GM19099 (cell line): ENCODE results near the gene ARL3.

Experiments
- POLR2A ChIP-seq: IDR thresholded peaks from 3 replicates; pipeline ENCODE4 v1.6.1; 2011; ENCODE audit warnings: low read depth; ENCODE audit not compliant: insufficient read length; ENCODE audit errors: extremely low read depth

Gene ARL3

DNA sequence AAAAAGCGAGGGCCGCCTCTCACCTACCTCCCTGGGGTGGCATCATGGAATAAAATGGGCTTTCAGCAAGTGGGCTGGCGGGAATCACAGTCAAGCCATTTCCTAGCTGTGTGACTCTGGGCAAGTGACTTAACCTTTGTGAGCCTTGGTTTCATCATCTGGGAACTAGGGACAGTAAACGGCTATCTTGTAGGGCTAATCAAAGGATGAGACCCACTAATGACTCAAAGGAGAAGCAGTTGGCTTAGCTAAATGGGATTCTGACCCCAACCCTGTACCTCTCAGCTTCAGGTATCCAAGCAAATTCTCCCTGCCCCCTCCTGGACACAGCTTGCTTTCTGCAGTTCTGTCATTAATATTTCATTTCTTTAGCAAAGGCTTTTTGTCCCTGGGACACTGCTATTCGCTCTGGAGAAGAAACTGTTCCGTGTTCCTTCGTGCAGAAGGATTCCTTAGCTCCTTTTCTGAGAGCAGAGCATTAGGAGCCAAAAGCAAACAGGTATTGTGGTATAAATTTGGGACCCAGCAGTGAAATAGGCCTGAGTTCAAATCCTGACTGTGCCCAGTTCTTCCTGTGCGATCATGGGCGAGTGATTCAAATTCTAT lies 44.0 kb downstream of the ARL3 start:
- no peak for TF ChIP-seq POLR2A

GRCh38 chr10:102669206-102670064 lies 44.8 kb downstream of the ARL3 start:
- no peak for TF ChIP-seq POLR2A

- TF ChIP-seq POLR2A, result no peak
Observed at GRCh38 chr10:102668326-102669107, 45.7 kb downstream of the ARL3 start.

DNA sequence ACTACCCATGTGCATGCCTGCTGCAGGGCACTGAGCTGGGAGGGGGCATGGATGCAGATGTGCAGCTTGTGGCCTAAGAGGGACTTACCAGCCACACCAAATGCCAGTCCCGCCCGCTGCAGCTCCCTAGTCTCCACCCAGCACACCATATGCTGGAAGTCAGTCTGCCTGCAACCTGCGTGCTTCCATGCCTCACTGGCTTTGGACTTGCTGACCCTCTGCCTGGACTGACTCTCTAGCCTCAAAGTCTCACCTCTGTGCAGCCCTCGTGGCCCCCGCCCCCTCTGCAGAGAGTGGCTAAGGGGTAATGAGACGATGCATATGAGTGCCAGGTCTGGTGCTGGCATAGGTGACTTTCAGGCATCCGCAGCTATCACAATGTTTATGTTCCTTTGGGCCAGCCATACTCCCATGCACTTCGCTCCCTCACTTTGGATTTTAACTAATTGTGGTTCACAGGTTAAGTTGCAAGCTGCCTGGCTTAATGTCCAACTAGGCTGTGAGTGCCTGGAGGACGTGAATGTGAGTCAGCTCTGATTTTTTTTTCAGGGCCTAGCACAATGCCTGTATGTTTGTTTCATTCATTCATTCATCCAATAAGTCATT lies 48.2 kb downstream of the ARL3 start:
- no peak for TF ChIP-seq POLR2A

- TF ChIP-seq POLR2A, result no peak
Observed at GRCh38 chr10:102661658-102662028, 52.6 kb downstream of the ARL3 start.

- peak; percentile 43 for TF ChIP-seq POLR2A
Observed at GRCh38 chr10:102660888-102661657, 53.1 kb downstream of the ARL3 start.

DNA sequence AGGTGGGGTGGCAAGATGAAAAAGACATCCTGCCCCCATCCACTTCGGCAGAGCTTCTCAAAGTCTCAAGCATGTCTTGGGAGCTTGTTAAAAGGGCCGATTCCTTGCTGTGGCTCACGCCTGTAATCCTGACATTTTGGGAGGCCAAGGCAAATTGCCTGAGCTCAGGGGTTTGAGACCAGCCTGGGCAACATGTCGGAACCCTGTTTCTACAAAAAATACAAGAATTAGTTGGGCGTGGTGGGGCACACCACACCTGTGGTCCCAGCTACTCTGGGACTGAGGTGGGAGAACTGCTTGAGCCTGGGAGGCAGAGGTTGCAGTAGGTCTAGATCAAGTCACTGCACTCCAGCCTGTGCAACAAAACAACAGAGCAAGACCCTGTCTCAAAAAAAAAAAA lies 55.4 kb downstream of the ARL3 start:
- TF ChIP-seq POLR2A, result no peak

DNA sequence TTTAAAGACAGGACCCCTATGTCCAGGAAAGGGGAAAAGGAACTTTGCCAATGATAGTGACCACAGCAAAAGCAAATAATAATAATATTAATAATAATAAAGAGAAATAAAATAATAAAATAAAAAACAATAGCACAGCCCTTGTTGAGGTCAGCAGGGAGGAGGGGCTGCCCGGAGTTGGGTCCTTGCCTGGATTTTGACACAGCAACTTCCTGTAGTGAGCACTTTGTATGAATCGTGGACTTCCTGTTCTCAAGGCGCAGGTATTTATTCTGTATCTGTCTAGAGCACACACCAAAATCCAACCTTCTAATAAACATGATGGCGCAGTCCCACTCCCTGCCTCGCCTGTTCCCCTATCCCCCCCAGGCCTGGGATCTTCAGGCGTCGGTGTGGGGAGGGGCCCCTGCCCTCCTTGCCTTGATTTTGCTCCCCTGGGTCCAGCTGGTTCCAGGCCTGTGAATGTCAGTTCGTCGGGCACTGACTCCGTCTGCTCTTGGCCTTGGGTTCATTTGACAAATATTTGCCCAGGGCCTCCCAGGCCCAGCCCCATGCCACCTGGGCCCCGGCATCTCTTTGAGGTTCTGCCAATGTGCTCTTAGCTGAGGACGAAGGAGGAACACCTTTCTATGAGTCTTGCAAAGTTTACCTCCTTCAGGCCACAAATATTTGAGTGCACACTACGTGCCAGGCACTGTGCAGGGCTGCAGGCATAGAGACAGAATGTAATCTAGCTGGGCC lies 56.0 kb downstream of the ARL3 start:
- no peak for TF ChIP-seq POLR2A

GRCh38 chr10:102657451-102657850 lies 56.7 kb downstream of the ARL3 start:
- TF ChIP-seq POLR2A, result no peak

DNA sequence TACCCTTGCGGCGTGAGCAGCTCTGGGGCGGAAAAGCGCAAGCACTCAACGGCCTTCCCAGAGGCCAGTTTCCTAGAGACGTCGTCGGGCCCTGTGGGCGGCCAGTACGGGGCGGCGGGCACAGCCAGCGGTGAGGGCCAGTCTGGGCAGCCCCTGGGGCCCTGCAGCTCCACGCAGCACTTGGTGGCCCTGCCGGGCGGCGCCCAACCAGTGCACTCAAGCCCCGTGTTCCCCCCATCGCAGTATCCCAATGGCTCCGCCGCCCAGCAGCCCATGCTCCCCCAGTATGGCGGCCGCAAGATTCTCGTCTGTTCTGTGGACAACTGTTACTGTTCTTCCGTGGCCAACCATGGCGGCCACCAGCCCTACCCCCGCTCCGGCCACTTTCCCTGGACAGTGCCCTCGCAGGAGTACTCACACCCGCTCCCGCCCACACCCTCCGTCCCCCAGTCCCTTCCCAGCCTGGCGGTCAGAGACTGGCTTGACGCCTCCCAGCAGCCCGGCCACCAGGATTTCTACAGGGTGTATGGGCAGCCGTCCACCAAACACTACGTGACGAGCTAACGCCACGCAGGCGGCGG lies 57.3 kb downstream of the ARL3 start:
- TF ChIP-seq POLR2A, result no peak

- TF ChIP-seq POLR2A, result no peak
Observed at GRCh38 chr10:102656026-102656425, 58.2 kb downstream of the ARL3 start.

DNA sequence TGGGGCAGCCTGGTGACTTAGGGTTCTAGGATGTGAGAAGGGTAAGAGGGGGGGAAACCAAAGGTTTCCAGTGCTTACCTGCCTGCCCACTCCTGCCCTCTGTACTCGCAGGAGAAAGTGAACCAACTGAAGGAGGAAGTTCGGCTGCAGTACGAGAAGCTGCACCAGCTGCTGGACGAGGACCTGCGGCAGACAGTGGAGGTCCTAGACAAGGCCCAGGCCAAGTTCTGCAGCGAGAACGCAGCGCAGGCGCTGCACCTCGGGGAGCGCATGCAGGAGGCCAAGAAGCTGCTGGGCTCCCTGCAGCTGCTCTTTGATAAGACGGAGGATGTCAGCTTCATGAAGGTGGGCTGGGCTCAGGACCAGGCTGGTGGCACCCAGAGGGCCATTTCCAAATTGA lies 59.2 kb downstream of the ARL3 start:
- TF ChIP-seq POLR2A, result no peak

DNA sequence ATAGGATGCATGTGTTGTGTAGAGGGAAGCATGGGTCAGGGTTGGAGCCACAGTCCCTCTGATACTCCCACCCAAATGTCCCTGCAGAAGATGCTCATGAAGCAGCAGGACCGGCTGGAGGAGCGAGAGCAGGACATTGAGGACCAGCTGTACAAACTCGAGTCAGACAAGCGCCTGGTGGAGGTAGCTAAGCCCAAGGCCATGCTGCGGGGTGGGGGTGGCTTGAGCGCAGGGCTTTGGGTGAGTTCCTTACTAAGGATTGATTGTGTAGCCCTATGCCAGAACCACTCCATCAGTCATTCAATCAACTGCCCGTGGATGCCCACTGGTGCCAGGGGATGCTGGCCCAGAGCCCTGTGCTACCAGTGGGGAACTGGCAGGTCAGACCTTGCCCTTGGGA lies 59.6 kb downstream of the ARL3 start:
- TF ChIP-seq POLR2A, result no peak

DNA sequence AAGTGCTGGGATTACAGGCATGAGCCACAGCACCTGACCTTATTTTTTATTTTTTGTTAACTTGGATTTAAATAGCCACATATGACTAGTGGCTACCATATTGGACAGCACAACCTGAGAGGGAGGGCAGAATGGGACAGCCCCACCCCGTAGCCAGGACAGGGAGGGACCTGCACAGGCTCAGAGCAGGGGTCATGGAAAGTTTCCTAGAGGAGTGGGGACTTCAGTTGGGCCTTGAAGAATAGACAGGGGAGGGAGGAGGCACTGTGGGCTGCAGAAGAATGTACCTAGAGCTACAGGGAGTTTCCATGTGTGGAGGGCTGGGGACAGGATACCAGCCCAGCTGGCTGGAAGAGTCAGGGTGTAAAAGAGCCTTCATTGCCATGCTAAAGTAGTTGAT lies 61.1 kb downstream of the ARL3 start:
- no peak for TF ChIP-seq POLR2A
